ENCODE measurements around the gene MNAT1.
"Not testable (repeated sequence)": the region's sequence is repeated elsewhere in the genome, so short reads cannot be mapped to it uniquely, and the experiment has no call there.

The MNAT1 gene

GRCh38 chr14:60732840-60733483, 1.6 kb upstream of the MNAT1 start:
- no peak for DNase-seq (ENCODE audit: low read depth, low spot score)

GRCh38 chr14:60735416-60735815, 855 bp downstream of the MNAT1 start:
- H3K4me3 ChIP-seq (ENCODE audit: low read length) = peak overlapping the region; percentile 98
- DNase-seq (ENCODE audit: low read depth, low spot score) = peak; percentile 32

More at GRCh38 chr14:60732840-60733483, 1.6 kb upstream of the MNAT1 start:
- H3K4me3 ChIP-seq (ENCODE audit: low read length) = no peak overlapping the region

GRCh38 chr14:60736494-60736893, 1.9 kb downstream of the MNAT1 start:
- H3K4me3 ChIP-seq (ENCODE audit: low read length) = no peak overlapping the region
- DNase-seq (ENCODE audit: low read depth, low spot score) = no peak

GRCh38 chr14:60738843-60739508, 4.4 kb downstream of the MNAT1 start:
- DNase-seq (ENCODE audit: low read depth, low spot score) = no peak
- H3K4me3 ChIP-seq (ENCODE audit: low read length) = no peak overlapping the region

GRCh38 chr14:60744566-60744965, 10.0 kb downstream of the MNAT1 start:
- no peak for DNase-seq (ENCODE audit: low read depth, low spot score)
- no peak overlapping the region for H3K4me3 ChIP-seq (ENCODE audit: low read length)

GRCh38 chr14:60753264-60754119, 18.9 kb downstream of the MNAT1 start:
- H3K4me3 ChIP-seq (ENCODE audit: low read length) = no peak overlapping the region
- peak; percentile 96 for DNase-seq (ENCODE audit: low read depth, low spot score)

GRCh38 chr14:60756847-60757246, 22.3 kb downstream of the MNAT1 start:
- DNase-seq (ENCODE audit: low read depth, low spot score) = no peak

GRCh38 chr14:60757567-60758002, 23.0 kb downstream of the MNAT1 start:
- no peak for DNase-seq (ENCODE audit: low read depth, low spot score)
- no peak overlapping the region for H3K4me3 ChIP-seq (ENCODE audit: low read length)

More at GRCh38 chr14:60756847-60757246, 22.3 kb downstream of the MNAT1 start:
- no peak overlapping the region for H3K4me3 ChIP-seq (ENCODE audit: low read length)

GRCh38 chr14:60758885-60759284, 24.3 kb downstream of the MNAT1 start:
- DNase-seq (ENCODE audit: low read depth, low spot score) = no peak
- H3K4me3 ChIP-seq (ENCODE audit: low read length) = no peak overlapping the region

GRCh38 chr14:60760209-60760608, 25.6 kb downstream of the MNAT1 start:
- no peak overlapping the region for H3K4me3 ChIP-seq (ENCODE audit: low read length)
- DNase-seq (ENCODE audit: low read depth, low spot score) = no peak

GRCh38 chr14:60760644-60761364, 26.2 kb downstream of the MNAT1 start:
- no peak overlapping the region for H3K4me3 ChIP-seq (ENCODE audit: low read length)
- no peak for DNase-seq (ENCODE audit: low read depth, low spot score)

GRCh38 chr14:60768602-60769001, 34.0 kb downstream of the MNAT1 start:
- no peak overlapping the region for H3K4me3 ChIP-seq (ENCODE audit: low read length)
- DNase-seq (ENCODE audit: low read depth, low spot score) = no peak

GRCh38 chr14:60771117-60771516, 36.6 kb downstream of the MNAT1 start:
- no peak for DNase-seq (ENCODE audit: low read depth, low spot score)
- H3K4me3 ChIP-seq (ENCODE audit: low read length) = no peak overlapping the region

- DNase-seq (ENCODE audit: low read depth, low spot score) = no peak
- H3K4me3 ChIP-seq (ENCODE audit: low read length) = no peak overlapping the region
Observed at GRCh38 chr14:60773558-60773957, 39.0 kb downstream of the MNAT1 start.

- DNase-seq (ENCODE audit: low read depth, low spot score) = no peak
- H3K4me3 ChIP-seq (ENCODE audit: low read length) = no peak overlapping the region
Observed at GRCh38 chr14:60775296-60775695, 40.7 kb downstream of the MNAT1 start.

- no peak for DNase-seq (ENCODE audit: low read depth, low spot score)
- H3K4me3 ChIP-seq (ENCODE audit: low read length) = no peak overlapping the region
Observed at GRCh38 chr14:60777856-60778578, 43.5 kb downstream of the MNAT1 start.

- peak; percentile 7 for DNase-seq (ENCODE audit: low read depth, low spot score)
Observed at GRCh38 chr14:60779745-60780514, 45.4 kb downstream of the MNAT1 start.

GRCh38 chr14:60780558-60780957, 46.0 kb downstream of the MNAT1 start:
- DNase-seq (ENCODE audit: low read depth, low spot score); H3K4me3 ChIP-seq (ENCODE audit: low read length): not testable (repeated sequence)

More at GRCh38 chr14:60779745-60780514, 45.4 kb downstream of the MNAT1 start:
- not testable (repeated sequence) for H3K4me3 ChIP-seq (ENCODE audit: low read length)
